Stomach (tissue), 4 donors: ENCODE data around the gene TMOD3.

ENCODE experiments used
- POLR2AphosphoS5 ChIP-seq, 3 donors: sonication (generic); formaldehyde crosslinking; IDR thresholded peaks; one replicate each; pipeline ENCODE4 v1.6.1; 2016; ENCODE audit warnings: antibody characterized with exemption in 3 of 3
- TF ChIP-seq, protein P1 (sequence below), 7 experiments: fragments of 450-650 bp in 4 of 7; fragments of 200-600 bp in 3 of 7; sonication (generic) in 3 of 7; IDR thresholded peaks; one replicate each; pipeline ENCODE4 v1.5.1; 2016 to 2019; ENCODE audit warnings: antibody characterized with exemption in 7 of 7, control low read depth in 2 of 7, mild to moderate bottlenecking in 1 of 7

DNA sequence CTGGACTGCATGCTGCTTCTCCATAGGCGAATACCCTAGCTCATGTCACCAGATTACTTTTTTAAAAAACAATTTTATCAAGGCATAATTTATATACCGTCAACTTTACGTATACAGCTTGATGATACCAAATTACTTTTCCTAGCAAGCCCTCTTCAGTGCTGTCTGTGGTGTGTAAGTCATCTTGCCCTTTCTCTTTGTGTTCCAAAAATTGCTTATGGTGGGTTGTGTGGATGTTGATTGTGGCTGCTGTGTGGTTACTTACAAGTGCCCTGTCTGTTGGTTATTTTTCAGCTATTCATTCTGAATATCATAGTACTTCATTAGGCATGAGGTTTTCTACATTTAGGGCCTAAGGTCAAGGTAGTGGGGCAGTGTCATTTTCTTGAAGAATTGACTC, 12.8 kb downstream of the TMOD3 start:
- TF ChIP-seq POLR2AphosphoS5 (IDR thresholded peaks at IDR 0.05) = no peak
- TF ChIP-seq, protein P1, sequence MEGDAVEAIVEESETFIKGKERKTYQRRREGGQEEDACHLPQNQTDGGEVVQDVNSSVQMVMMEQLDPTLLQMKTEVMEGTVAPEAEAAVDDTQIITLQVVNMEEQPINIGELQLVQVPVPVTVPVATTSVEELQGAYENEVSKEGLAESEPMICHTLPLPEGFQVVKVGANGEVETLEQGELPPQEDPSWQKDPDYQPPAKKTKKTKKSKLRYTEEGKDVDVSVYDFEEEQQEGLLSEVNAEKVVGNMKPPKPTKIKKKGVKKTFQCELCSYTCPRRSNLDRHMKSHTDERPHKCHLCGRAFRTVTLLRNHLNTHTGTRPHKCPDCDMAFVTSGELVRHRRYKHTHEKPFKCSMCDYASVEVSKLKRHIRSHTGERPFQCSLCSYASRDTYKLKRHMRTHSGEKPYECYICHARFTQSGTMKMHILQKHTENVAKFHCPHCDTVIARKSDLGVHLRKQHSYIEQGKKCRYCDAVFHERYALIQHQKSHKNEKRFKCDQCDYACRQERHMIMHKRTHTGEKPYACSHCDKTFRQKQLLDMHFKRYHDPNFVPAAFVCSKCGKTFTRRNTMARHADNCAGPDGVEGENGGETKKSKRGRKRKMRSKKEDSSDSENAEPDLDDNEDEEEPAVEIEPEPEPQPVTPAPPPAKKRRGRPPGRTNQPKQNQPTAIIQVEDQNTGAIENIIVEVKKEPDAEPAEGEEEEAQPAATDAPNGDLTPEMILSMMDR (IDR thresholded peaks at IDR 0.05) = no peak
